GM12878 (cell line): ENCODE measurements around the gene LTB4R2. TPM values are rescaled to one million over a fixed set of nuclear protein-coding genes. Genes with fewer than 3 reads are reported as not detected.

Source experiments
- ATAC-seq: fragments of 200-7000 bp; cut with Tn5 transposase; 3 replicates; pipeline ENCODE4 v1.9.1; 2020; ENCODE audit warnings: mild to moderate bottlenecking, moderate library complexity
- BruUV-seq: library from RNA; stranded (reverse); fragments of 400-500 nt; replicated peaks from 2 replicates; lab custom pipeline; 2021; lab: Mats Ljungman, UMichigan
- CTCF ChIA-PET: fragments of 300-600 bp; sonication (Branson Sonifier 250); formaldehyde crosslinking; extraction: SDS; loops from one replicate; lab custom pipeline; 2021; ENCODE audit warnings: inconsistent platforms; lab: Yijun Ruan, JAX
- POLR2A ChIA-PET: fragments of 350-600 bp; formaldehyde crosslinking; extraction: SDS; loops from one replicate; lab custom pipeline; 2021; ENCODE audit warnings: inconsistent platforms; lab: Charles Lee
- RAD21 ChIA-PET: fragments of 300-600 bp; sonication (Branson Sonifier 250); formaldehyde crosslinking; loops from one replicate; lab custom pipeline; 2023; ENCODE audit warnings: antibody characterized with exemption; ENCODE audit not compliant: unreplicated experiment; lab: Charles Lee
- SMC1A ChIA-PET: fragments of 300-600 bp; sonication (Branson Sonifier 250); formaldehyde crosslinking; loops from one replicate; lab custom pipeline; 2023; ENCODE audit not compliant: unreplicated experiment, uncharacterized antibody; lab: Charles Lee
- DNase-seq: peaks from one replicate; pipeline ENCODE4 v3.0.0-alpha.2; 2011; ENCODE audit warnings: low read depth, low spot score
- FAIRE-seq: peaks from 3 replicates; lab custom pipeline; 2011; peaks lifted over from hg19 to GRCh38; lab: Jason Lieb, UNC
- H2AFZ ChIP-seq: 2 replicates; pipeline ENCODE4 v1.6.0; 2011; ENCODE audit warnings: low read depth, low read length, control low read depth; ENCODE audit not compliant: control insufficient read depth
- H3K27ac ChIP-seq: 2 replicates; pipeline ENCODE4 v1.5.1; 2011; ENCODE audit warnings: control low read depth; ENCODE audit not compliant: control insufficient read depth, insufficient read depth
- H3K27me3 ChIP-seq, 2 experiments: replicated peaks in 1 of 2; 2 replicates each; pipeline versions ENCODE4 v1.6.0 to v1.6.1; 2011; ENCODE audit warnings: low read length in 1 of 2; ENCODE audit not compliant: control insufficient read depth in 2 of 2, insufficient read depth in 2 of 2
- H3K36me3 ChIP-seq, 2 experiments: 2 replicates each; pipeline ENCODE4 v1.5.1; 2011; ENCODE audit warnings: low read length in 1 of 2; ENCODE audit not compliant: control insufficient read depth in 2 of 2, insufficient read depth in 2 of 2
- H3K4me1 ChIP-seq: 2 replicates; pipeline ENCODE4 v1.6.1; 2011; ENCODE audit warnings: mild to moderate bottlenecking, low read length, moderate library complexity, mixed read lengths; ENCODE audit not compliant: control insufficient read depth, insufficient read depth
- H3K4me2 ChIP-seq: 2 replicates; pipeline ENCODE4 v1.6.0; 2011; ENCODE audit warnings: control low read depth; ENCODE audit not compliant: control insufficient read depth, insufficient read depth
- H3K4me3 ChIP-seq: fragments of 200-600 bp; sonication (generic); 2 replicates; pipeline ENCODE4 v1.5.1; 2016
- H3K79me2 ChIP-seq: 2 replicates; pipeline ENCODE4 v1.6.0; 2011; ENCODE audit warnings: low read length; ENCODE audit not compliant: control insufficient read depth, insufficient read depth
- H3K9ac ChIP-seq: 2 replicates; pipeline ENCODE4 v1.8.0; 2011; ENCODE audit warnings: low read length, control low read depth, mixed read lengths; ENCODE audit not compliant: control insufficient read depth, insufficient read depth
- H3K9me3 ChIP-seq: replicated peaks from 3 replicates; pipeline ENCODE4 v1.5.1; 2011; ENCODE audit warnings: mild to moderate bottlenecking, low read length; ENCODE audit not compliant: control insufficient read depth, insufficient read depth
- H4K20me1 ChIP-seq: 2 replicates; pipeline ENCODE4 v1.6.0; 2011; ENCODE audit not compliant: control insufficient read depth, insufficient read depth
- CEBPB ChIP-seq, 2 experiments: fragments of 150-350 bp in 1 of 2; IDR thresholded peaks; 2 replicates each; pipeline ENCODE4 v1.6.1; 2012 to 2014; ENCODE audit warnings: low read depth in 2 of 2, low read length in 2 of 2, borderline replicate concordance in 1 of 2, inconsistent platforms in 1 of 2
- NFXL1 ChIP-seq: fragments of 450-650 bp; IDR thresholded peaks from 2 replicates; pipeline ENCODE4 v1.6.1; 2017; ENCODE audit warnings: antibody characterized with exemption, mild to moderate bottlenecking, borderline replicate concordance
- RBBP5 ChIP-seq: fragments of 200-600 bp; sonication (generic); conservative IDR thresholded peaks from 2 replicates; pipeline ENCODE4 v1.6.1; 2016
- SPI1 ChIP-seq: IDR thresholded peaks from 2 replicates; pipeline ENCODE4 v1.6.1; 2011; ENCODE audit warnings: low read depth, mild to moderate bottlenecking, low read length, moderate library complexity, borderline replicate concordance; ENCODE audit not compliant: insufficient read depth
- WGBS: methylation state at CpG from one replicate; pipeline ENCODE4 v1.1.6; 2016; ENCODE audit warnings: low lambda C conversion rate; ENCODE audit not compliant: insufficient replicate concordance, insufficient coverage; ENCODE audit errors: missing lambda C conversion rate; 5-methylcytosine and 5-hydroxymethylcytosine counted together
- in situ Hi-C: fragments of 300-500 bp; cut with MboI; formaldehyde crosslinking; loops from 9 replicates; pipeline ENCODE4 v1.14.3; 2018; ENCODE audit warnings: mixed read lengths
- intact Hi-C: fragments of 100-400 bp; cut with micrococcal nuclease; formaldehyde crosslinking; loops from one replicate; pipeline ENCODE4 v1.14.2; 2022; ENCODE audit not compliant: unreplicated experiment
- polyA plus RNA-seq, 11 experiments: library from polyadenylated mRNA; depleted of rRNA in 4 of 11; unstranded in 6 of 11; stranded (reverse) in 5 of 11; fragments of >200 nt; fragmentation: Nextera tagmentation in 4 of 11; fragmentation: Illumina TruSeq in 1 of 11; extraction: Ambion mirVana in 4 of 11; extraction: Trizol in 1 of 11; gene quantifications; 1 replicate in 1 of 11; 2 replicates in 10 of 11; pipeline versions ENCODE4 v1.2.1 to v1.2.3, GENCODE V29; 2011 to 2016; ENCODE audit warnings: inconsistent platforms in 2 of 11, missing spikeins in 2 of 11, low read depth in 1 of 11
- total RNA-seq, 4 experiments: library from RNA; depleted of rRNA in 3 of 4; stranded (reverse); fragments of >200 nt in 3 of 4; fragmentation: Illumina TruSeq in 1 of 4; extraction: Trizol in 1 of 4; gene quantifications; 2 replicates each; pipeline versions ENCODE4 v1.2.1 to v1.2.3, GENCODE V29; 2013 to 2021

The LTB4R2 gene
- total and polyA plus RNA-seq, 10 of the 15 experiments (the other 5 are each of a cell fraction or from before 2014, with no cell fraction given), result 0.06 to 16.0 (median 2.6) TPM

GRCh38 chr14:24277071-24277470 is 32.9 kb upstream of the LTB4R2 start:
- Histone ChIP-seq H2AFZ (no peak overlapping the region), H3K9ac (no peak overlapping the region), H3K4me2 (peak overlapping the region; percentile 18; the same call in 1 of the 2 replicates), H3K27ac (no peak overlapping the region), H3K36me3 (no peaks in the 10 kb centered on the region), H4K20me1 (no peaks in the 10 kb centered on the region), H3K27me3 (no peaks in the 10 kb centered on the region), H3K79me2 (peaks cover 4% of the 10 kb centered on the region; the same call in 1 of the 2 replicates), H3K9me3 (no peaks in the 10 kb centered on the region; the same call in 2 of the 3 replicates), H3K4me3 (no peak overlapping the region), H3K4me1 (peaks cover 58% of the 10 kb centered on the region)
- RAD21 ChIA-PET, result no interaction called here
- ATAC-seq (no peak), DNase-seq (no peak), FAIRE-seq (no peak)
- no TSS peak for BruUV-seq
- POLR2A ChIA-PET, result interaction anchor here (0.6 to 10.9 kb wide), 3 partner anchors 10 to 1350 kb away, joined by 3 to 171 read pairs (median 4); partner anchors contain the start of gene TINF2
- intact Hi-C loops (no loop called here), in situ Hi-C loops (no loop called here)
- SMC1A ChIA-PET, result interaction anchor here (8.9 to 11.8 kb wide), 2 partner anchors 20 to 33 kb away, joined by 115 to 141 read pairs; partner anchors contain the start of genes DHRS1, NOP9 and TINF2
- TF ChIP-seq CEBPB (IDR thresholded peaks at IDR 0.05; ENCODE audit: borderline replicate concordance in 1 of 2, low read depth in 2 of 2, low read length in 2 of 2), result no peak
- no peak for TF ChIP-seq NFXL1
- CTCF ChIA-PET, result interaction anchor here (0.6 to 17.1 kb wide), 7 partner anchors 18 to 145 kb away, joined by 3 to 269 read pairs (median 3); partner anchors contain the start of genes CIDEB, DHRS1, MDP1 and NOP9
- WGBS, result 94% methylated on average over 6 of the region's 6 CpGs

DNA sequence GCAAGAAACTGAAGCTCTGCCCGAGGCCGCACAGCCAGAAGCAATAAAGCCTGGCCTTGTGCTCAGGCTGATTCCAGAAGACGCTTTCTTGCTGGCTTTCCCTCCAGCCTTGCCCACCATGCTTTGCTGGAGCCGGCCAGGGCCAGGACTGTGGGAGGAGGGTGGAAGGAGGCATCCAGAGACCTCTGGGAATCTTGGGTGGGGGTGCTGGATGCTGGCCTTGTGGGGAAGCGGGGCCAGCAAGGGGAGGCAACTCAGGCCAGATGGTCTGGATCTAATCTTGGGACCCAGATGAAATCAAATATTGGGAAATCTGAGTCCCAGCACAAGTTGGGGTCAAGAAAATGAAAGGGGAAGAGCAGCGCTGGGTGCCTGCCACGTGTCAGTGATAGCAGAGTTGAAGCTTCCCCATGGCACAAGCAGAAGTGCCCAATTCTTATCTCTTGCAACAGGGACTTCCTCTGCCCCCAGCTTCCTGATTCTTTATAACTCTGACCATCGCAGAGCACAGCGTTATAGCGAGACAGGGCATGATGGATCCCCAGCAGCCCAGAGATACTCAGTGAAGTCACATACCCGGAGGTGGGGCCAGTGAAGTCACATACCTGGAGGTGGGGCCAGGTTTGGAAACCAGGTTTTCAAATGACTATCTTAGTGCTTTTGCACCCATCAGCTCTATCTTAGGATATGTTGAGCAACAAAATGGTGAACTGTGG is 32.2 kb upstream of the LTB4R2 start:
- BruUV-seq, result no TSS peak
- 65% methylated on average over 11 of the region's 11 CpGs for WGBS

More for the DNA sequence above, 32.2 kb upstream of the LTB4R2 start:
- Histone ChIP-seq H3K36me3 (no peaks in the 10 kb centered on the region), H3K9me3 (no peaks in the 10 kb centered on the region; the same call in 2 of the 3 replicates), H3K4me2 (peak overlapping the region; percentile 30; the same call in 1 of the 2 replicates), H3K27me3 (no peaks in the 10 kb centered on the region), H3K27ac (no peak overlapping the region), H2AFZ (peak overlapping the region; percentile 28; the same call in 1 of the 2 replicates), H3K4me3 (no peak overlapping the region), H3K4me1 (peaks cover 55% of the 10 kb centered on the region), H4K20me1 (no peaks in the 10 kb centered on the region), H3K9ac (no peak overlapping the region), H3K79me2 (peaks cover 2% of the 10 kb centered on the region; the same call in 1 of the 2 replicates)
- RAD21 ChIA-PET, result interaction anchor here (0.7 to 4.8 kb wide), 2 partner anchors 19 to 35 kb away, joined by 3 to 26 read pairs; partner anchors contain the start of gene TINF2
- in situ Hi-C loops, result no loop called here
- DNase-seq, result no peak
- FAIRE-seq, result no peak
- POLR2A ChIA-PET, result interaction anchor here (0.6 to 3.0 kb wide), 5 partner anchors 9 to 1351 kb away, joined by 3 to 11 read pairs (median 4); no protein-coding TSS in a partner anchor
- CTCF ChIA-PET, result interaction anchor here (0.6 to 17.1 kb wide), 6 partner anchors 17 to 144 kb away, joined by 3 to 269 read pairs (median 16); partner anchors contain the start of genes CIDEB, DHRS1, NOP9 and TINF2
- no peak for ATAC-seq
- peak; percentile 13; the same call in 1 of the 2 replicates for TF ChIP-seq SPI1
- no peak for TF ChIP-seq RBBP5
- SMC1A ChIA-PET, result interaction anchor here (2.9 to 11.8 kb wide), 4 partner anchors 12 to 36 kb away, joined by 18 to 141 read pairs (median 68); partner anchors contain the start of genes DHRS1, NOP9 and TINF2
- intact Hi-C loops, result no loop called here
